Stimulated activated CD4-positive, alpha-beta T cell treated with anti-CD3 and anti-CD28 coated beads, TNF-alpha, amount 100 ng/mL, for 24 hours (primary cell): ENCODE data around the gene CAMKK2.
"Not testable (repeated sequence)": the region's sequence is repeated elsewhere in the genome, so short reads cannot be mapped to it uniquely, and the experiment has no call there.

ENCODE experiments used
- DNase-seq, 3 experiments: peaks; one replicate each; pipeline ENCODE4 v3.0.0-alpha.2; 2020; ENCODE audit warnings: low read depth in 3 of 3

The CAMKK2 gene

GRCh38 chr12:121279507-121279915 is 17.0 kb downstream of the CAMKK2 start:
- DNase-seq: no peak

GRCh38 chr12:121279071-121279375 is 17.5 kb downstream of the CAMKK2 start:
- DNase-seq: no peak

GRCh38 chr12:121278169-121279070 is 18.1 kb downstream of the CAMKK2 start:
- no peak for DNase-seq

GRCh38 chr12:121277374-121277759 is 19.1 kb downstream of the CAMKK2 start:
- no peak for DNase-seq

GRCh38 chr12:121274036-121274763 is 22.3 kb downstream of the CAMKK2 start:
- no peak for DNase-seq

GRCh38 chr12:121273364-121273896 is 23.1 kb downstream of the CAMKK2 start:
- DNase-seq: no peak

- DNase-seq: no peak
Measured at GRCh38 chr12:121267822-121268221, 28.7 kb downstream of the CAMKK2 start.

GRCh38 chr12:121264951-121265515 is 31.5 kb downstream of the CAMKK2 start:
- DNase-seq: no peak

- DNase-seq: no peak
Measured at GRCh38 chr12:121264135-121264534, 32.4 kb downstream of the CAMKK2 start.

GRCh38 chr12:121263206-121263935 is 33.1 kb downstream of the CAMKK2 start:
- no peak for DNase-seq

GRCh38 chr12:121261398-121261797 is 35.1 kb downstream of the CAMKK2 start:
- no peak for DNase-seq

GRCh38 chr12:121260091-121260490 is 36.4 kb downstream of the CAMKK2 start:
- DNase-seq: no peak

GRCh38 chr12:121259074-121259473 is 37.4 kb downstream of the CAMKK2 start:
- DNase-seq: no peak

GRCh38 chr12:121257704-121258449 is 38.6 kb downstream of the CAMKK2 start:
- not testable (repeated sequence) for DNase-seq

GRCh38 chr12:121255433-121255832 is 41.1 kb downstream of the CAMKK2 start:
- no peak for DNase-seq

- no peak for DNase-seq
Measured at GRCh38 chr12:121253638-121254335, 42.7 kb downstream of the CAMKK2 start.

GRCh38 chr12:121252712-121253345 is 43.7 kb downstream of the CAMKK2 start:
- DNase-seq: no peak

- DNase-seq: no peak
Measured at GRCh38 chr12:121251838-121252237, 44.7 kb downstream of the CAMKK2 start.

- DNase-seq: no peak
Measured at GRCh38 chr12:121250359-121250758, 46.1 kb downstream of the CAMKK2 start.

- DNase-seq: no peak
Measured at GRCh38 chr12:121248622-121249021, 47.9 kb downstream of the CAMKK2 start.
